ENCODE measurements around the gene RNF212B. TPM values are rescaled to one million over a fixed set of nuclear protein-coding genes. Genes with fewer than 3 reads are reported as not detected.

The RNF212B gene
- total RNA-seq, 6 experiments from 2014 or later = 0.49 TPM; not detected in 5

DNA sequence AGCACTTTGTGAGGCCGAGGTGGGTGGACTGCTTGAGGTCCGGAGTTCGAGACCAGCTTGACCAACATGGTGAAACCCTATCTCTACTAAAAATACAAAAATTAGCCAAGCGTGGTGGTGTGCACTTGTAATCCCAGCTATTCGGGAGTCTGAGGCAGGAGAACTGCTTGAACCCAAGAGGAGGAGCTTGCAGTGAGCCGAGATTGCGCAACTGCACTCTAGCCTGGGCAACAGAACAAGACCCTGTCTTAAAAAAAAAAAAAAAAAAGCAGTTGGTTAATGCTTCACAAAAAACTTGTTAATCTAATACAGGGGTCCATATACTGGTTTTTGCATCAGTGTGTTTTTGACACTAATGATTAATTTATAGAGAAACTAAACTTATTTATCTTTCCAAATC lies 35.7 kb upstream of the RNF212B start:
- no peak for ATAC-seq
- TF ChIP-seq, protein P1, sequence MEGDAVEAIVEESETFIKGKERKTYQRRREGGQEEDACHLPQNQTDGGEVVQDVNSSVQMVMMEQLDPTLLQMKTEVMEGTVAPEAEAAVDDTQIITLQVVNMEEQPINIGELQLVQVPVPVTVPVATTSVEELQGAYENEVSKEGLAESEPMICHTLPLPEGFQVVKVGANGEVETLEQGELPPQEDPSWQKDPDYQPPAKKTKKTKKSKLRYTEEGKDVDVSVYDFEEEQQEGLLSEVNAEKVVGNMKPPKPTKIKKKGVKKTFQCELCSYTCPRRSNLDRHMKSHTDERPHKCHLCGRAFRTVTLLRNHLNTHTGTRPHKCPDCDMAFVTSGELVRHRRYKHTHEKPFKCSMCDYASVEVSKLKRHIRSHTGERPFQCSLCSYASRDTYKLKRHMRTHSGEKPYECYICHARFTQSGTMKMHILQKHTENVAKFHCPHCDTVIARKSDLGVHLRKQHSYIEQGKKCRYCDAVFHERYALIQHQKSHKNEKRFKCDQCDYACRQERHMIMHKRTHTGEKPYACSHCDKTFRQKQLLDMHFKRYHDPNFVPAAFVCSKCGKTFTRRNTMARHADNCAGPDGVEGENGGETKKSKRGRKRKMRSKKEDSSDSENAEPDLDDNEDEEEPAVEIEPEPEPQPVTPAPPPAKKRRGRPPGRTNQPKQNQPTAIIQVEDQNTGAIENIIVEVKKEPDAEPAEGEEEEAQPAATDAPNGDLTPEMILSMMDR (IDR thresholded peaks at IDR 0.05) = no peak
- no peak for TF ChIP-seq POLR2A (IDR thresholded peaks at IDR 0.05)
- 82% methylated on average over 7 of the region's 7 CpGs for WGBS (ENCODE audit: insufficient coverage, low coverage, low lambda C conversion rate, missing lambda C conversion rate)

DNA sequence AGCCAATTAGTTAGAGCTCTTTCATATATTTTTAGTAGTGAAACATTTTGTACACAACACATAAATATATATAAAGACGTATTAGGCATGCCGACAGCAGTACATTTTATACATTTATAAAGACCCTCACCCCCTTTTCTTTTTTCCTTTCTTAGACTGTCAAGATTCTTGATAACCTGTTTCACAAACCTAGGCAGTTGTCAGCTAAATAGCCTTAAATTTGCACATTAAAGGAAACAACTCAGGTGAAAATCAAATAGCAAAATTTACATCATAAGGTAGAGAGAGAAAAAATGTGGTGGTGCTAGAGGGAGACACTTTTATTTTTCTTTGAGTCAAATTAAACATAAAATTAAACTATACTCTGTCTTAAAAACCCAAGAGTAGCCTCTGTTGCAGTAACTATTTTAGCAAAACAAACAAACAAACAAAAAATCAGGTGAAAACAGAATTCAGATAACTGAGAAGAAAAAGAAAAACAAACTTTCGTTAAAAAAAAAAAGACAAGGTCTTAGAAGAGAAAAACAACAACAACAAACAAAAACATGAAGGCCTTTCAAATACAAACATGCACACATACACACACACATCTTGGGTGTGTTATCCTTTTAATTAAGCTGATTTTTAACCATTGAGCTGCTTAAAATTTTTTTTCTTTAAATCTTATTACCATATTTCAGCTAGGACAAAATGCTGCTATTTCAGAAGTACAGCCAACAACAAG lies 31.2 kb upstream of the RNF212B start:
- H3K36me3 ChIP-seq = no peaks in the 10 kb centered on the region
- DNase-seq = no peak
- 80% methylated on average over 3 of the region's 3 CpGs for WGBS (ENCODE audit: insufficient coverage, low coverage, low lambda C conversion rate, missing lambda C conversion rate)
- no peak overlapping the region for H3K27ac ChIP-seq
- intact Hi-C loops (cut with DNase I) = no loop called here
- no peaks in the 10 kb centered on the region for H3K4me1 ChIP-seq
- no peaks in the 10 kb centered on the region for H3K27me3 ChIP-seq
- no peak overlapping the region for H3K4me3 ChIP-seq
- ATAC-seq = no peak
- H3K9me3 ChIP-seq = no peaks in the 10 kb centered on the region
- no peak for TF ChIP-seq POLR2A (IDR thresholded peaks at IDR 0.05)
- TF ChIP-seq, protein P1 (IDR thresholded peaks at IDR 0.05) = no peak

More for the DNA sequence above, 35.7 kb upstream of the RNF212B start:
- Histone ChIP-seq H3K4me3 (no peak overlapping the region), H3K4me1 (no peaks in the 10 kb centered on the region), H3K9me3 (no peaks in the 10 kb centered on the region), H3K36me3 (no peaks in the 10 kb centered on the region), H3K27me3 (no peaks in the 10 kb centered on the region), H3K27ac (no peak overlapping the region)
- no peak for DNase-seq
- intact Hi-C loops (cut with DNase I) = no loop called here

DNA sequence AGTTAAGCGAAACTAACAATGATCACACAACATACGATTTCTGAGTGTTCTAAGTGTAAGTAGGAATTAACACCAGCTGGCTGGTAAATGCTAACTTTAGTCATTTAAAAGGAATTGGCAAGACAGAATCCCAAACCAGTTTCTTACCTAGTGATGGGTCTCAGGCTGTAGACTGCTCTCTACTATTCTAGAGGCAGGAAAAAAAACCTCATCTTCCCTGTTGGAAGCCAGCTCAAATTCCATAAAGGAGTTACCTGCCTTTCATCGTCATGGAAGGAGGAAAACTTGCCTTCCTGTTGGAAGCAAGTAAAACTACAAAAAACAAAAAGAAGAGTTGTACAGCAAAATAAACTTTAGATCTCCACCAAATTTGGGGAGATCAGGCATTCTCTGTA lies 30.6 kb upstream of the RNF212B start:
- H3K4me1 ChIP-seq = no peaks in the 10 kb centered on the region
- no peaks in the 10 kb centered on the region for H3K27me3 ChIP-seq
- no peak overlapping the region for H3K27ac ChIP-seq
- H3K9me3 ChIP-seq = no peaks in the 10 kb centered on the region
- no peak for TF ChIP-seq POLR2A (IDR thresholded peaks at IDR 0.05)
- TF ChIP-seq, protein P1 (IDR thresholded peaks at IDR 0.05) = no peak
- WGBS (ENCODE audit: insufficient coverage, low coverage, low lambda C conversion rate, missing lambda C conversion rate) = 72% methylated on average over 3 of the region's 3 CpGs
- no peak for DNase-seq
- H3K4me3 ChIP-seq = no peak overlapping the region
- H3K36me3 ChIP-seq = no peaks in the 10 kb centered on the region
- ATAC-seq = no peak
- intact Hi-C loops (cut with DNase I) = no loop called here

DNA sequence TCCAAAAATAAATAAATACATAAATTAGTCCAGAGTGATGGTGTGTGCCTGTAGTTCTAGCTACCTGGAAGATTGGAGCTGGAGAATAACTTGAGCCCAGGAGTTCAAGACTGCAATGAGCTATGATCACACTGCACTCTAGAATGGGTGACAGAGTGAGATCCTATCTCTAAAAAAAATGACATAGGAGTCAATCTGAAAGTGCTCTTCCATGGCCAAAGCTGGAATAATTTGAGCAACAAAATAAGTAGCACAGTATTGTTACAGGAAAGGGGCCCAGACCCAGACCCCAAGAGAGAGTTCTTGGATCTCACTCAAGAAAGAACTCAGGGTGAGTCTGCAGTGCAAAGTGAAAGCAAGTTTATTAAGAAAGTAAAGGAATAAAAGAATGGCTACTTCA lies 29.4 kb upstream of the RNF212B start:
- no peak for TF ChIP-seq POLR2A (IDR thresholded peaks at IDR 0.05)
- TF ChIP-seq, protein P1 (IDR thresholded peaks at IDR 0.05) = no peak
- intact Hi-C loops (cut with DNase I) = no loop called here
- Histone ChIP-seq H3K4me1 (no peaks in the 10 kb centered on the region), H3K27ac (no peak overlapping the region), H3K9me3 (no peaks in the 10 kb centered on the region), H3K4me3 (no peak overlapping the region), H3K36me3 (no peaks in the 10 kb centered on the region), H3K27me3 (no peaks in the 10 kb centered on the region)
- ATAC-seq = no peak
- DNase-seq = no peak
